Natural killer cell (primary cell): Measurements from ENCODE around the gene NUDT14. TPM values are rescaled to one million over a fixed set of nuclear protein-coding genes. Genes with fewer than 3 reads are reported as not detected.

Source experiments
- ATAC-seq, 3 donors: fragments of 150-1000 bp in 2 of 3; fragments of 200-7000 bp in 1 of 3; cut with Tn5 transposase; 1 replicate in 1 of 3; 2 replicates in 2 of 3; pipeline ENCODE4 v1.10.0; 2021; ENCODE audit warnings: mild to moderate bottlenecking in 2 of 3, moderate library complexity in 2 of 3
- DNase-seq, 2 donors: peaks; one replicate each; pipeline versions ENCODE4 v3.0.0 to v3.0.0-alpha.2; 2013 to 2021; ENCODE audit warnings: mixed read lengths in 1 of 2
- H3K27ac ChIP-seq: one replicate; pipeline ENCODE4 v1.5.1; 2013; ENCODE audit warnings: mild to moderate bottlenecking, low read length
- H3K27me3 ChIP-seq: one replicate; pipeline ENCODE4 v1.6.1; 2013; ENCODE audit warnings: low read length; ENCODE audit not compliant: control insufficient read depth, insufficient read depth
- H3K36me3 ChIP-seq: one replicate; pipeline ENCODE4 v1.6.1; 2013; ENCODE audit warnings: low read length; ENCODE audit not compliant: control insufficient read depth, insufficient read depth
- H3K4me1 ChIP-seq: one replicate; pipeline ENCODE4 v1.6.1; 2013; ENCODE audit warnings: low read length; ENCODE audit not compliant: control insufficient read depth, insufficient read depth
- H3K4me3 ChIP-seq: one replicate; pipeline ENCODE4 v1.5.1; 2013; ENCODE audit warnings: low read length
- H3K9me3 ChIP-seq: one replicate; pipeline ENCODE4 v1.6.1; 2013; ENCODE audit warnings: low read length; ENCODE audit not compliant: control insufficient read depth, insufficient read depth
- H3K27ac Mint-ChIP-seq, 2 donors: one replicate each; pipeline ENCODE4 v1.8.0; 2022; ENCODE audit warnings: mild to moderate bottlenecking in 2 of 2, mixed read lengths in 2 of 2, moderate library complexity in 1 of 2
- H3K27me3 Mint-ChIP-seq, 2 donors: one replicate each; pipeline ENCODE4 v1.8.0; 2022; ENCODE audit warnings: low read depth in 2 of 2, mixed read lengths in 2 of 2
- H3K36me3 Mint-ChIP-seq: one replicate; pipeline ENCODE4 v1.8.0; 2022; ENCODE audit warnings: mixed read lengths
- H3K4me1 Mint-ChIP-seq, 2 donors: one replicate each; pipeline ENCODE4 v1.8.0; 2022; ENCODE audit warnings: mixed read lengths in 2 of 2
- H3K4me3 Mint-ChIP-seq: one replicate; pipeline ENCODE4 v1.8.0; 2022; ENCODE audit warnings: mild to moderate bottlenecking, moderate library complexity, mixed read lengths
- H3K9me3 Mint-ChIP-seq, 2 donors: one replicate each; pipeline ENCODE4 v1.8.0; 2022; ENCODE audit warnings: mixed read lengths in 2 of 2
- CTCF ChIP-seq: fragments of 200-600 bp; IDR thresholded peaks from one replicate; pipeline ENCODE4 v1.8.0; 2022; ENCODE audit warnings: antibody characterized with exemption
- WGBS: methylation state at CpG from one replicate; pipeline ENCODE4 v1.1.7; 2013; ENCODE audit warnings: missing lambda C conversion rate; ENCODE audit not compliant: insufficient coverage; 5-methylcytosine and 5-hydroxymethylcytosine counted together
- intact Hi-C: fragments of 100-400 bp; cut with micrococcal nuclease; formaldehyde crosslinking; loops from one replicate; pipeline ENCODE4 v1.14.2; 2022
- total RNA-seq, 4 donors: library from RNA; stranded (reverse); fragments of 120-200 nt in 1 of 4; gene quantifications; one replicate each; pipeline versions ENCODE4 v1.2.3 to v1.2.4, GENCODE V29; 2013 to 2022

Gene NUDT14
- total RNA-seq, 3 donors from 2014 or later (not counting 1 experiment from before 2014, with no cell fraction given): 16.0 to 32.9 (median 22.8) TPM

- WGBS: 79% methylated on average over 18 of the region's 18 CpGs
- TF ChIP-seq CTCF: no peak
- no peak overlapping the region for H3K4me3 ChIP-seq
- no peaks in the 10 kb centered on the region for H3K27me3 Mint-ChIP-seq
- H3K4me3 Mint-ChIP-seq: no peak overlapping the region
- intact Hi-C loops: no loop called here
- H3K27me3 ChIP-seq: no peaks in the 10 kb centered on the region
- H3K9me3 Mint-ChIP-seq: no peaks in the 10 kb centered on the region
- no peaks in the 10 kb centered on the region for H3K9me3 ChIP-seq
- no peaks in the 10 kb centered on the region for H3K36me3 ChIP-seq
- H3K27ac Mint-ChIP-seq: no peak overlapping the region
- no peak for DNase-seq
- H3K4me1 ChIP-seq: peaks cover 6% of the 10 kb centered on the region
- H3K36me3 Mint-ChIP-seq: no peaks in the 10 kb centered on the region
- H3K4me1 Mint-ChIP-seq: no peaks in the 10 kb centered on the region
- no peak overlapping the region for H3K27ac ChIP-seq
- ATAC-seq: peak in 1 of 3 donors; percentile 30
Observed at GRCh38 chr14:105153331-105153731, 27.8 kb downstream of the NUDT14 start.

GRCh38 chr14:105152794-105153241 is 28.3 kb downstream of the NUDT14 start:
- TF ChIP-seq CTCF: no peak
- intact Hi-C loops: no loop called here
- Mint-ChIP-seq H3K9me3 (no peaks in the 10 kb centered on the region), H3K4me3 (no peak overlapping the region), H3K4me1 (no peaks in the 10 kb centered on the region), H3K27me3 (no peaks in the 10 kb centered on the region), H3K36me3 (no peaks in the 10 kb centered on the region), H3K27ac (no peak overlapping the region)
- ATAC-seq: no peak
- no peak for DNase-seq
- no peak overlapping the region for H3K4me3 ChIP-seq
- H3K9me3 ChIP-seq: no peaks in the 10 kb centered on the region
- H3K27ac ChIP-seq: no peak overlapping the region
- no peaks in the 10 kb centered on the region for H3K36me3 ChIP-seq
- H3K4me1 ChIP-seq: peaks cover 6% of the 10 kb centered on the region
- no peaks in the 10 kb centered on the region for H3K27me3 ChIP-seq
- 75% methylated on average over 14 of the region's 14 CpGs for WGBS

GRCh38 chr14:105151838-105152793 is 29.0 kb downstream of the NUDT14 start:
- intact Hi-C loops: no loop called here
- no peaks in the 10 kb centered on the region for H3K9me3 ChIP-seq

More at GRCh38 chr14:105151838-105152793, 29.0 kb downstream of the NUDT14 start:
- 86% methylated on average over 44 of the region's 44 CpGs for WGBS
- TF ChIP-seq CTCF: no peak
- Mint-ChIP-seq H3K4me3 (no peak overlapping the region), H3K9me3 (no peaks in the 10 kb centered on the region), H3K27ac (no peak overlapping the region), H3K27me3 (no peaks in the 10 kb centered on the region), H3K4me1 (no peaks in the 10 kb centered on the region), H3K36me3 (no peaks in the 10 kb centered on the region)
- peaks cover 6% of the 10 kb centered on the region for H3K4me1 ChIP-seq
- no peak for DNase-seq
- no peak overlapping the region for H3K4me3 ChIP-seq
- ATAC-seq: no peak
- H3K27ac ChIP-seq: no peak overlapping the region
- H3K27me3 ChIP-seq: no peaks in the 10 kb centered on the region
- H3K36me3 ChIP-seq: no peaks in the 10 kb centered on the region
